Measurements from ENCODE around the gene HCFC2.
A peak's percentile ranks its signal among the peaks of the same experiment; 100 is the strongest.

HCFC2 gene

GRCh38 chr12:104058802-104059201 is 5.5 kb upstream of the HCFC2 start:
- no peak for TF ChIP-seq EZH2phosphoT487 (IDR thresholded peaks at IDR 0.05; ENCODE audit: borderline replicate concordance)
- H3K4me3 ChIP-seq (ENCODE audit: low read length, poor library complexity, severe bottlenecking) = no peak overlapping the region
- H3K4me1 ChIP-seq (ENCODE audit: insufficient read depth, low read length, poor library complexity, severe bottlenecking) = peaks cover 5% of the 10 kb centered on the region
- no peak overlapping the region for H2AFZ ChIP-seq (ENCODE audit: low read length)
- H3K36me3 ChIP-seq (ENCODE audit: insufficient read depth, low read length) = no peaks in the 10 kb centered on the region
- no peaks in the 10 kb centered on the region for H3K79me2 ChIP-seq (ENCODE audit: insufficient read depth, low read length)
- no peaks in the 10 kb centered on the region for H3K9me3 ChIP-seq (ENCODE audit: insufficient read depth, low read depth, low read length)
- H3K27me3 ChIP-seq (ENCODE audit: insufficient read depth, low read length, poor library complexity, severe bottlenecking) = no peaks in the 10 kb centered on the region
- H3K9me2 ChIP-seq (replicated peaks; ENCODE audit: low read depth, low read length) = no peaks in the 10 kb centered on the region
- H3K4me2 ChIP-seq (ENCODE audit: low read depth, low read length, poor library complexity, severe bottlenecking) = no peak overlapping the region
- no peaks in the 10 kb centered on the region for H3F3A ChIP-seq (ENCODE audit: low read depth)
- no peak overlapping the region for H3K9ac ChIP-seq (ENCODE audit: low read depth, low read length, poor library complexity, severe bottlenecking)
- H4K20me1 ChIP-seq (ENCODE audit: insufficient read depth, low read length, poor library complexity, severe bottlenecking) = no peaks in the 10 kb centered on the region

- TF ChIP-seq EZH2phosphoT487 (IDR thresholded peaks at IDR 0.05; ENCODE audit: borderline replicate concordance) = no peak
- no peak for TF ChIP-seq CTCF (conservative IDR thresholded peaks at IDR 0.05; ENCODE audit: low read length)
- H3K4me3 ChIP-seq (ENCODE audit: low read length, poor library complexity, severe bottlenecking) = no peak overlapping the region
- no peaks in the 10 kb centered on the region for H3K36me3 ChIP-seq (ENCODE audit: insufficient read depth, low read length)
- H4K20me1 ChIP-seq (ENCODE audit: insufficient read depth, low read length, poor library complexity, severe bottlenecking) = no peaks in the 10 kb centered on the region
- H3K9ac ChIP-seq (ENCODE audit: low read depth, low read length, poor library complexity, severe bottlenecking) = no peak overlapping the region
- H3K27me3 ChIP-seq (ENCODE audit: insufficient read depth, low read length, poor library complexity, severe bottlenecking) = no peaks in the 10 kb centered on the region
- H3K9me2 ChIP-seq (replicated peaks; ENCODE audit: low read depth, low read length) = no peaks in the 10 kb centered on the region
- no peak overlapping the region for H3K4me2 ChIP-seq (ENCODE audit: low read depth, low read length, poor library complexity, severe bottlenecking)
- no peaks in the 10 kb centered on the region for H3F3A ChIP-seq (ENCODE audit: low read depth)
- no peaks in the 10 kb centered on the region for H3K9me3 ChIP-seq (ENCODE audit: insufficient read depth, low read depth, low read length)
- H2AFZ ChIP-seq (ENCODE audit: low read length) = no peak overlapping the region
- peaks cover 5% of the 10 kb centered on the region for H3K4me1 ChIP-seq (ENCODE audit: insufficient read depth, low read length, poor library complexity, severe bottlenecking)
- peaks cover 2% of the 10 kb centered on the region for H3K79me2 ChIP-seq (ENCODE audit: insufficient read depth, low read length)
These were observed 4.4 kb upstream of the HCFC2 start for GRCh38 chr12:104059963-104060362.

- Histone ChIP-seq H3K4me2 (ENCODE audit: low read depth, low read length, poor library complexity, severe bottlenecking) (no peak overlapping the region), H3K9me3 (ENCODE audit: insufficient read depth, low read depth, low read length) (no peaks in the 10 kb centered on the region), H3K9me2 (replicated peaks; ENCODE audit: low read depth, low read length) (no peaks in the 10 kb centered on the region), H3K27me3 (ENCODE audit: insufficient read depth, low read length, poor library complexity, severe bottlenecking) (no peaks in the 10 kb centered on the region), H3K4me3 (ENCODE audit: low read length, poor library complexity, severe bottlenecking) (no peak overlapping the region), H3F3A (ENCODE audit: low read depth) (no peaks in the 10 kb centered on the region), H3K9ac (ENCODE audit: low read depth, low read length, poor library complexity, severe bottlenecking) (no peak overlapping the region), H3K79me2 (ENCODE audit: insufficient read depth, low read length) (peaks cover 11% of the 10 kb centered on the region), H3K36me3 (ENCODE audit: insufficient read depth, low read length) (no peaks in the 10 kb centered on the region), H4K20me1 (ENCODE audit: insufficient read depth, low read length, poor library complexity, severe bottlenecking) (peaks cover 7% of the 10 kb centered on the region), H2AFZ (ENCODE audit: low read length) (no peak overlapping the region), H3K4me1 (ENCODE audit: insufficient read depth, low read length, poor library complexity, severe bottlenecking) (peaks cover 11% of the 10 kb centered on the region)
- TF ChIP-seq CTCF (conservative IDR thresholded peaks at IDR 0.05; ENCODE audit: low read length) = no peak
- TF ChIP-seq EZH2phosphoT487 (IDR thresholded peaks at IDR 0.05; ENCODE audit: borderline replicate concordance) = no peak
These were observed 3.5 kb upstream of the HCFC2 start for GRCh38 chr12:104060791-104061190.

- no peaks in the 10 kb centered on the region for H3F3A ChIP-seq (ENCODE audit: low read depth)
These were observed 660 bp upstream of the HCFC2 start for GRCh38 chr12:104063712-104064030.

More at GRCh38 chr12:104063712-104064030, 660 bp upstream of the HCFC2 start:
- no peak for TF ChIP-seq EZH2phosphoT487 (IDR thresholded peaks at IDR 0.05; ENCODE audit: borderline replicate concordance)
- no peak for TF ChIP-seq CTCF (conservative IDR thresholded peaks at IDR 0.05; ENCODE audit: low read length)
- H3K36me3 ChIP-seq (ENCODE audit: insufficient read depth, low read length) = no peaks in the 10 kb centered on the region
- H3K9me2 ChIP-seq (replicated peaks; ENCODE audit: low read depth, low read length) = no peaks in the 10 kb centered on the region
- no peaks in the 10 kb centered on the region for H3K27me3 ChIP-seq (ENCODE audit: insufficient read depth, low read length, poor library complexity, severe bottlenecking)
- H3K9me3 ChIP-seq (ENCODE audit: insufficient read depth, low read depth, low read length) = no peaks in the 10 kb centered on the region
- H4K20me1 ChIP-seq (ENCODE audit: insufficient read depth, low read length, poor library complexity, severe bottlenecking) = peaks cover 19% of the 10 kb centered on the region
- H2AFZ ChIP-seq (ENCODE audit: low read length) = peak overlapping the region; percentile 96
- peak overlapping the region; percentile 82 for H3K4me3 ChIP-seq (ENCODE audit: low read length, poor library complexity, severe bottlenecking)
- peaks cover 30% of the 10 kb centered on the region for H3K79me2 ChIP-seq (ENCODE audit: insufficient read depth, low read length)
- H3K4me2 ChIP-seq (ENCODE audit: low read depth, low read length, poor library complexity, severe bottlenecking) = peak overlapping the region; percentile 81
- peaks cover 18% of the 10 kb centered on the region for H3K4me1 ChIP-seq (ENCODE audit: insufficient read depth, low read length, poor library complexity, severe bottlenecking)
- H3K9ac ChIP-seq (ENCODE audit: low read depth, low read length, poor library complexity, severe bottlenecking) = peak overlapping the region; percentile 70

Data from Loucy (cell line).